Measurements from ENCODE around the gene REV3L.

- TF ChIP-seq, protein P1, sequence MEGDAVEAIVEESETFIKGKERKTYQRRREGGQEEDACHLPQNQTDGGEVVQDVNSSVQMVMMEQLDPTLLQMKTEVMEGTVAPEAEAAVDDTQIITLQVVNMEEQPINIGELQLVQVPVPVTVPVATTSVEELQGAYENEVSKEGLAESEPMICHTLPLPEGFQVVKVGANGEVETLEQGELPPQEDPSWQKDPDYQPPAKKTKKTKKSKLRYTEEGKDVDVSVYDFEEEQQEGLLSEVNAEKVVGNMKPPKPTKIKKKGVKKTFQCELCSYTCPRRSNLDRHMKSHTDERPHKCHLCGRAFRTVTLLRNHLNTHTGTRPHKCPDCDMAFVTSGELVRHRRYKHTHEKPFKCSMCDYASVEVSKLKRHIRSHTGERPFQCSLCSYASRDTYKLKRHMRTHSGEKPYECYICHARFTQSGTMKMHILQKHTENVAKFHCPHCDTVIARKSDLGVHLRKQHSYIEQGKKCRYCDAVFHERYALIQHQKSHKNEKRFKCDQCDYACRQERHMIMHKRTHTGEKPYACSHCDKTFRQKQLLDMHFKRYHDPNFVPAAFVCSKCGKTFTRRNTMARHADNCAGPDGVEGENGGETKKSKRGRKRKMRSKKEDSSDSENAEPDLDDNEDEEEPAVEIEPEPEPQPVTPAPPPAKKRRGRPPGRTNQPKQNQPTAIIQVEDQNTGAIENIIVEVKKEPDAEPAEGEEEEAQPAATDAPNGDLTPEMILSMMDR (conservative IDR thresholded peaks at IDR 0.05 in 1 of 2, IDR thresholded peaks at IDR 0.05 in 1 of 2; ENCODE audit: extremely low read depth in 1 of 2, insufficient read depth in 1 of 2, low read depth in 1 of 2, low read length in 2 of 2) = no peak
- TF ChIP-seq EZH2 (IDR thresholded peaks at IDR 0.05; ENCODE audit: borderline replicate concordance, low read length) = no peak
Measured at GRCh38 chr6:111439171-111439570, 43.8 kb downstream of the REV3L start.

Measured in mammary epithelial cell (primary cell).